Astrocyte (in vitro differentiated cells and primary cell): ENCODE measurements around the gene TPH1. TPM values are rescaled to one million over a fixed set of nuclear protein-coding genes. Genes with fewer than 3 reads are reported as not detected.

Source experiments
- DNase-seq: peaks from one replicate; pipeline ENCODE4 v3.0.0-alpha.2; 2010; ENCODE audit warnings: low read depth
- FAIRE-seq: peaks from 2 replicates; lab custom pipeline; 2011; peaks lifted over from hg19 to GRCh38; lab: Jason Lieb, UNC
- H2AFZ ChIP-seq: 2 replicates; pipeline ENCODE4 v1.6.0; 2012; ENCODE audit warnings: low read depth, low read length, inconsistent platforms
- H3K27ac ChIP-seq: 2 replicates; pipeline ENCODE4 v1.5.1; 2011; ENCODE audit warnings: low read depth, low read length, inconsistent platforms
- H3K27me3 ChIP-seq: 2 replicates; pipeline ENCODE4 v1.6.0; 2011; ENCODE audit warnings: low read length, inconsistent platforms; ENCODE audit not compliant: insufficient read depth
- H3K36me3 ChIP-seq: 2 replicates; pipeline ENCODE4 v1.5.1; 2011; ENCODE audit warnings: low read length, inconsistent platforms; ENCODE audit not compliant: insufficient read depth
- H3K4me1 ChIP-seq: 2 replicates; pipeline ENCODE4 v1.5.1; 2011; ENCODE audit warnings: low read length, inconsistent platforms; ENCODE audit not compliant: insufficient read depth
- H3K4me2 ChIP-seq: 2 replicates; pipeline ENCODE4 v1.6.0; 2012; ENCODE audit warnings: low read length, inconsistent platforms
- H3K4me3 ChIP-seq: 2 replicates; pipeline ENCODE4 v1.5.1; 2011; ENCODE audit warnings: low read depth, mild to moderate bottlenecking, low read length, inconsistent platforms; ENCODE audit not compliant: insufficient read depth
- H3K79me2 ChIP-seq: 2 replicates; pipeline ENCODE4 v1.6.0; 2012; ENCODE audit warnings: mild to moderate bottlenecking, low read length, inconsistent platforms; ENCODE audit not compliant: insufficient read depth
- H3K9ac ChIP-seq: 2 replicates; pipeline ENCODE4 v1.6.0; 2012; ENCODE audit warnings: mild to moderate bottlenecking, low read length, inconsistent platforms
- H3K9me3 ChIP-seq: 2 replicates; pipeline ENCODE4 v1.5.1; 2012; ENCODE audit warnings: low read depth, mild to moderate bottlenecking, low read length, inconsistent platforms; ENCODE audit not compliant: insufficient read depth
- H4K20me1 ChIP-seq: 2 replicates; pipeline ENCODE4 v1.6.0; 2012; ENCODE audit warnings: low read length, inconsistent platforms; ENCODE audit not compliant: insufficient read depth
- H3K27ac Mint-ChIP-seq: one replicate; pipeline ENCODE4 v1.8.0; 2021; ENCODE audit warnings: mild to moderate bottlenecking, mixed read lengths; ENCODE audit not compliant: unreplicated experiment
- H3K27me3 Mint-ChIP-seq: one replicate; pipeline ENCODE4 v1.8.0; 2021; ENCODE audit warnings: low read depth, mixed read lengths; ENCODE audit not compliant: unreplicated experiment
- H3K36me3 Mint-ChIP-seq: one replicate; pipeline ENCODE4 v1.8.0; 2021; ENCODE audit warnings: low read depth, mixed read lengths; ENCODE audit not compliant: unreplicated experiment
- H3K4me1 Mint-ChIP-seq: one replicate; pipeline ENCODE4 v1.8.0; 2021; ENCODE audit warnings: low read depth, mixed read lengths; ENCODE audit not compliant: unreplicated experiment
- H3K4me3 Mint-ChIP-seq: one replicate; pipeline ENCODE4 v1.8.0; 2021; ENCODE audit warnings: mild to moderate bottlenecking, moderate library complexity, mixed read lengths; ENCODE audit not compliant: unreplicated experiment
- H3K9me3 Mint-ChIP-seq: one replicate; pipeline ENCODE4 v1.8.0; 2021; ENCODE audit warnings: mild to moderate bottlenecking, mixed read lengths; ENCODE audit not compliant: unreplicated experiment
- EZH2 ChIP-seq: IDR thresholded peaks from 2 replicates; pipeline ENCODE4 v1.6.1; 2012; ENCODE audit warnings: mild to moderate bottlenecking, low read length, inconsistent platforms; ENCODE audit not compliant: insufficient read depth
- total RNA-seq: library from RNA; stranded (reverse); gene quantifications from 2 replicates; pipeline ENCODE4 v1.2.1, GENCODE V29; 2021
- TF ChIP-seq, protein P1 (sequence below): IDR thresholded peaks from 2 replicates; pipeline ENCODE4 v1.5.1; 2011; ENCODE audit warnings: low read depth, mild to moderate bottlenecking, inconsistent platforms, low read length, moderate library complexity; ENCODE audit not compliant: insufficient read depth

Gene TPH1
- total RNA-seq, 1 donor from 2014 or later: 0.32 TPM

DNA sequence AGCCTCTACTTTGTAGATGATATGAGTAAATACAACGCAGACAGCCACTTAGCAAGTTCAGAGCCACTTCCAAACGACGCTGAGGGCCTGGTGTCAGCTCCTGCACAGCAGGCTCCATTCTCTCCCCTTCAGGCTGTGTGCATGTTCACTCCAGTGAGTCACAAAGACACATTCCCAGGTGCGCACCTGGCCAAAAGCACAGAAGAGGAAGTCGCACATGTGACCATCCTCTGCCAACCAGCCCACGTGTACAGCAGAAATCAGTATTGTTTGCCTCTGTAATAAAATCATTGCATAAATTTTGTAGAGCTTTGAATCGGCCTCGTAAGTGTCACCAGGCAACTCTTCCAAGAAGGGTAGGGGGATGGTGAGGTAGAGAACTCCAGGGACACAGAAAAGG, 19.5 kb upstream of the TPH1 start:
- H3K4me3 Mint-ChIP-seq: no peak overlapping the region
- H3K4me1 Mint-ChIP-seq: no peaks in the 10 kb centered on the region
- Histone ChIP-seq H3K36me3 (no peaks in the 10 kb centered on the region), H3K9ac (no peak overlapping the region), H3K79me2 (no peaks in the 10 kb centered on the region), H3K27ac (no peak overlapping the region), H3K9me3 (no peaks in the 10 kb centered on the region), H3K4me2 (no peak overlapping the region), H3K4me3 (no peak overlapping the region), H4K20me1 (no peaks in the 10 kb centered on the region), H2AFZ (no peak overlapping the region), H3K27me3 (no peaks in the 10 kb centered on the region), H3K4me1 (no peaks in the 10 kb centered on the region)
- DNase-seq (no peak), FAIRE-seq (no peak)
- peaks cover 2% of the 10 kb centered on the region for H3K36me3 Mint-ChIP-seq
- TF ChIP-seq, protein P1, sequence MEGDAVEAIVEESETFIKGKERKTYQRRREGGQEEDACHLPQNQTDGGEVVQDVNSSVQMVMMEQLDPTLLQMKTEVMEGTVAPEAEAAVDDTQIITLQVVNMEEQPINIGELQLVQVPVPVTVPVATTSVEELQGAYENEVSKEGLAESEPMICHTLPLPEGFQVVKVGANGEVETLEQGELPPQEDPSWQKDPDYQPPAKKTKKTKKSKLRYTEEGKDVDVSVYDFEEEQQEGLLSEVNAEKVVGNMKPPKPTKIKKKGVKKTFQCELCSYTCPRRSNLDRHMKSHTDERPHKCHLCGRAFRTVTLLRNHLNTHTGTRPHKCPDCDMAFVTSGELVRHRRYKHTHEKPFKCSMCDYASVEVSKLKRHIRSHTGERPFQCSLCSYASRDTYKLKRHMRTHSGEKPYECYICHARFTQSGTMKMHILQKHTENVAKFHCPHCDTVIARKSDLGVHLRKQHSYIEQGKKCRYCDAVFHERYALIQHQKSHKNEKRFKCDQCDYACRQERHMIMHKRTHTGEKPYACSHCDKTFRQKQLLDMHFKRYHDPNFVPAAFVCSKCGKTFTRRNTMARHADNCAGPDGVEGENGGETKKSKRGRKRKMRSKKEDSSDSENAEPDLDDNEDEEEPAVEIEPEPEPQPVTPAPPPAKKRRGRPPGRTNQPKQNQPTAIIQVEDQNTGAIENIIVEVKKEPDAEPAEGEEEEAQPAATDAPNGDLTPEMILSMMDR: no peak
- no peaks in the 10 kb centered on the region for H3K27me3 Mint-ChIP-seq
- no peak overlapping the region for H3K27ac Mint-ChIP-seq
- no peaks in the 10 kb centered on the region for H3K9me3 Mint-ChIP-seq

DNA sequence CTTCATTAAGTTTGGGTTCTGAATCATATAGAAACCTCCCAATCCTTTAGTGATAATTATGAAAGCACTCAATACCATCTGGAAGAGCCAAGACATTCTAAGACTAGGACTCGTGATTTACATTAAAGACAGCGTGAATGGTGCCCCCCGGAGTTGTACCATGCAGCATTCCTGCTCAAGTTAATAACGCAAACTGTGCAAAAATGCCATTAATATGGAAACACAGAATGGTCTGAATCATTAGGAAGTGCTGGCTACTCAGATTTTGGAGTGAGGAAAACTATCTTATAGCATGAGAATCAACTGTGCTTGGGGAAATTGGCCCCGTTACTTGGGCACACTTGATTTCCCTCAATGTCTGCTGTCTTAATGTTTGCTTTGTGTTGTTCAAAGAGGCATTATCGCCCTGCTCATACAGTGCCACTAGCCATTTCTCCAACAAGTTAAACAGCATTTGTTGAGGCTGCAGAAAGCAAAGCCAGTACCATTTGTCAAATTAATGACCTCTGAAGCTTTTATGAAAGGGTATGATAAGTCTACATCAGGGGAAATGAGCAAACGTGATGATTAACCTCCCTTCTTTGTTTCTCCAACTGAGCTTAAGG, 18.5 kb upstream of the TPH1 start:
- no peak for FAIRE-seq
- Histone ChIP-seq H3K4me2 (no peak overlapping the region), H3K9me3 (no peaks in the 10 kb centered on the region), H3K36me3 (no peaks in the 10 kb centered on the region), H3K79me2 (no peaks in the 10 kb centered on the region), H3K4me1 (no peaks in the 10 kb centered on the region), H3K27me3 (no peaks in the 10 kb centered on the region), H3K4me3 (no peak overlapping the region), H3K9ac (no peak overlapping the region), H3K27ac (no peak overlapping the region), H4K20me1 (no peaks in the 10 kb centered on the region), H2AFZ (no peak overlapping the region)
- Mint-ChIP-seq H3K9me3 (no peaks in the 10 kb centered on the region), H3K4me1 (no peaks in the 10 kb centered on the region), H3K27ac (no peak overlapping the region), H3K4me3 (no peak overlapping the region), H3K36me3 (peaks cover 2% of the 10 kb centered on the region), H3K27me3 (no peaks in the 10 kb centered on the region)
- no peak for DNase-seq
- TF ChIP-seq, protein P1: no peak
- no peak for TF ChIP-seq EZH2

DNA sequence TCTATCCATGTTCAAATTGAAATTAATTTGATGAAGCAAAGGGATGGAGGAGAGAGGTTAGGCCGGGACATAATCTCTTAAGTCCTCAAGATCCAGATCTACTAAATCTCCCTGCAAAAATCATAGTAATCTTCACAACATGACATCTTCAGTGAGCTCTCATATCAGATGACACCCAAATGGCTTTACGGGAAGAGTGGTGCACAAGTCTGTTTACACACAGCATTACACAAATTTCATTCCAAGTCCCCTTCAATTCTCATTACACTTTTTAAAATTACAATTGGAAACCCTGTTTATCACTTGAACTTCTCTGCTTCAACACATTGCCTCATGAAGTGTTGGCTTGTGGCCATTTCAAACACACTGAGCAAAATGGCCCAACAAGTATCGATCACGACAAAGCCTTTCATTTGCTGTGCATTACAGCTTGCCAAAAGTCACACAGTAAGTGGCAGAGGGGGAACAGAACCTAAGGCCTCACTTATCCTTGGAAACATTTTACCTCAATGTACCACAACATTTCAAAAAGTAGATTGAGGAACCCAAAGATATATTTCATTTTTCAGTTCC, 17.9 kb upstream of the TPH1 start:
- Histone ChIP-seq H3K27ac (no peak overlapping the region), H4K20me1 (no peaks in the 10 kb centered on the region), H3K9ac (no peak overlapping the region), H2AFZ (no peak overlapping the region), H3K27me3 (no peaks in the 10 kb centered on the region), H3K36me3 (no peaks in the 10 kb centered on the region), H3K4me1 (no peaks in the 10 kb centered on the region), H3K79me2 (no peaks in the 10 kb centered on the region), H3K4me3 (no peak overlapping the region), H3K9me3 (no peaks in the 10 kb centered on the region), H3K4me2 (no peak overlapping the region)
- Mint-ChIP-seq H3K36me3 (peaks cover 2% of the 10 kb centered on the region), H3K4me3 (no peak overlapping the region), H3K4me1 (no peaks in the 10 kb centered on the region), H3K27me3 (no peaks in the 10 kb centered on the region), H3K27ac (no peak overlapping the region), H3K9me3 (no peaks in the 10 kb centered on the region)
- TF ChIP-seq, protein P1: no peak
- TF ChIP-seq EZH2: no peak
- DNase-seq (no peak), FAIRE-seq (no peak)
